Measurements from ENCODE around the gene ZNF511. TPM values are rescaled to one million over a fixed set of nuclear protein-coding genes. Genes with fewer than 3 reads are reported as not detected.

ZNF511 gene
- total RNA-seq, 1 experiment from 2014 or later: 42.7 TPM

DNA sequence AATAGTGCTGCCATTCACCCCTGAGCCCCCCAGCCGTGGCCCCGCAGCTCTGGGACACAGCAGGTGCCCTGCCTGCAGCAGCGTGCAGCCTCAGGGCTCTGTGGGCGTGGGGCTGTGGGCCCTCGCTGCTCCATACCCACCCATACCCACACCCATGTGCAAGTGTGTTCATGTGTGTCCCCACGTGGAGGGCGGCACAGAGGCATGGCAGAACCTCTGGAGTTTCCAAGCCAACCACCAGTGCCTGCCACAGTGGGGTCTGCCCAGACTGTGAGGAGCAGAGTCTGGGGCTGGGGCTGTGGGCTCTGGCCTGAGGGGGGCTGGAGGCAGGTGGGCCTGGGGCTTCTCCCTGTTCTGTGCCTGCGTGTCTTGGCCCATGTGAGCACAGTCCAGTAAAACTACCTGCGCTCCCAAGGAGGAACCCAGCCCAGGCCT, 40.9 kb downstream of the ZNF511 start:
- ChIA-PET POLR2A (no interaction called here), CTCF (no interaction called here)
- no peak for DNase-seq (ENCODE audit: unreplicated experiment)
- Mint-ChIP-seq H3K4me3 (ENCODE audit: unreplicated experiment) (no peak overlapping the region), H3K4me1 (ENCODE audit: insufficient read depth, unreplicated experiment) (peaks cover 6% of the 10 kb centered on the region), H3K36me3 (ENCODE audit: insufficient read depth, unreplicated experiment) (peaks cover 10% of the 10 kb centered on the region), H3K27me3 (ENCODE audit: insufficient read depth, unreplicated experiment) (no peaks in the 10 kb centered on the region), H3K27ac (ENCODE audit: low read depth, unreplicated experiment) (no peak overlapping the region), H3K9me3 (ENCODE audit: unreplicated experiment) (no peaks in the 10 kb centered on the region)
- intact Hi-C loops (cut with micrococcal nuclease): no loop called here
- BruUV-seq (replicated peaks): no TSS peak
- TF ChIP-seq, protein P1, sequence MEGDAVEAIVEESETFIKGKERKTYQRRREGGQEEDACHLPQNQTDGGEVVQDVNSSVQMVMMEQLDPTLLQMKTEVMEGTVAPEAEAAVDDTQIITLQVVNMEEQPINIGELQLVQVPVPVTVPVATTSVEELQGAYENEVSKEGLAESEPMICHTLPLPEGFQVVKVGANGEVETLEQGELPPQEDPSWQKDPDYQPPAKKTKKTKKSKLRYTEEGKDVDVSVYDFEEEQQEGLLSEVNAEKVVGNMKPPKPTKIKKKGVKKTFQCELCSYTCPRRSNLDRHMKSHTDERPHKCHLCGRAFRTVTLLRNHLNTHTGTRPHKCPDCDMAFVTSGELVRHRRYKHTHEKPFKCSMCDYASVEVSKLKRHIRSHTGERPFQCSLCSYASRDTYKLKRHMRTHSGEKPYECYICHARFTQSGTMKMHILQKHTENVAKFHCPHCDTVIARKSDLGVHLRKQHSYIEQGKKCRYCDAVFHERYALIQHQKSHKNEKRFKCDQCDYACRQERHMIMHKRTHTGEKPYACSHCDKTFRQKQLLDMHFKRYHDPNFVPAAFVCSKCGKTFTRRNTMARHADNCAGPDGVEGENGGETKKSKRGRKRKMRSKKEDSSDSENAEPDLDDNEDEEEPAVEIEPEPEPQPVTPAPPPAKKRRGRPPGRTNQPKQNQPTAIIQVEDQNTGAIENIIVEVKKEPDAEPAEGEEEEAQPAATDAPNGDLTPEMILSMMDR (IDR thresholded peaks at IDR 0.05; ENCODE audit: unreplicated experiment): no peak

DNA sequence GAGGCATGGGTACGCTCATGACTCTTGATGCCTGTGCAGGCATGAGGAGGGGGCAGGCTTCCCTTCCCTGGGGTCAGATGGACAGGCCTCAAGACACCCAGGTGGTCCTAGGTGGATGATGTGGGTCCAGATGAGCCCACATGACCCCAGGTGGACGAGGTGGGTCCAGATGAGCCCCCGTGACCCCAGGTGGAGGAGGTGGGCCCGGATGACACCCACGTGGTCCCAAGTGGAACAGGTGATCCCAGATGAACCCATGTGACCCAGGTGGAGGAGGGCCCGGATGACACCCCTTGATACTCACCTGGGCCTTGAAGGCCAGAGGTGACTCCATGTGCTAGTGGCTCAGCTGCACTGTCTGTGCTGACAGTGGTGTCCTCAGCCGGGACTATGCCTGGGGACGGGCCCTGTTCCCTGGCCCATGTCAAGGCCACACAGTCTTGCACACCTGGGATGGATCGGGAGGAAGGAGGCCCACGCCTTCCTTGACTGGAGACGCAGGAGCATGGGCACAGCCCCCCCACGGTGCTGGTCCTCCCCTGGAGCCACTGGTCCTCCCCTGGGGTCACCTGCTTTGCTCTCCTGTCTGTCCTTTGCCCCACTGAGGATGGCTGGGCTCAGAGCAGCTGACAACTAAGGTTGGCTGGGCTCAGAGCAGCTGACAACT, 41.7 kb downstream of the ZNF511 start:
- ChIA-PET POLR2A (no interaction called here), CTCF (interaction anchor here (0.5 to 0.7 kb wide), 2 partner anchors 21 to 263 kb away, joined by 3 read pairs; no protein-coding TSS in a partner anchor)
- BruUV-seq (replicated peaks): no TSS peak
- no peaks in the 10 kb centered on the region for H3K27me3 Mint-ChIP-seq (ENCODE audit: insufficient read depth, unreplicated experiment)
- intact Hi-C loops (cut with micrococcal nuclease): no loop called here
- DNase-seq (ENCODE audit: unreplicated experiment): no peak
- no peak overlapping the region for H3K4me3 Mint-ChIP-seq (ENCODE audit: unreplicated experiment)
- H3K36me3 Mint-ChIP-seq (ENCODE audit: insufficient read depth, unreplicated experiment): peaks cover 10% of the 10 kb centered on the region
- TF ChIP-seq, protein P1 (IDR thresholded peaks at IDR 0.05; ENCODE audit: unreplicated experiment): no peak
- H3K27ac Mint-ChIP-seq (ENCODE audit: low read depth, unreplicated experiment): no peak overlapping the region
- H3K9me3 Mint-ChIP-seq (ENCODE audit: unreplicated experiment): no peaks in the 10 kb centered on the region
- peaks cover 6% of the 10 kb centered on the region for H3K4me1 Mint-ChIP-seq (ENCODE audit: insufficient read depth, unreplicated experiment)

DNA sequence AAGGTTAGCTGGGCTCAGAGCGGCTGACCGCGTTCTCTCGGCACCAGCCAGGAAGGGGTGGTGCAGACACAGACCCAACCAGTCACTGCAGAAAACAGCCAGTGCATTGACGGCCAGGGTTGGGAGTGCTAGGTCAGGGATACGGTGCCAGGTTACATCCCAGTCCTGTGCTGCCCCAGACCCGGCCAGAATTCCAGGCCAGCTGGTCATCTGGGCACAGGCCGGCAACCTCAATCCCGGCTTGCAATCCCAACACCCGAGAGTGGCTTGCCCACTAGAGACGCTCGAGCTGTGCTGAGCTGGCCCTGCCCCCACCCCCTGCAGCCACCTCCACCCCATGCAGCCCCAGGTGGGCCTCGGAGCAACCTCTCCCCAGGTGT, 42.2 kb downstream of the ZNF511 start:
- no peak for DNase-seq (ENCODE audit: unreplicated experiment)
- no peaks in the 10 kb centered on the region for H3K27me3 Mint-ChIP-seq (ENCODE audit: insufficient read depth, unreplicated experiment)
- ChIA-PET POLR2A (no interaction called here), CTCF (interaction anchor here (0.5 to 0.7 kb wide), 3 partner anchors 21 to 262 kb away, joined by 3 to 6 read pairs (median 3); no protein-coding TSS in a partner anchor)
- no TSS peak for BruUV-seq (replicated peaks)
- peaks cover 6% of the 10 kb centered on the region for H3K4me1 Mint-ChIP-seq (ENCODE audit: insufficient read depth, unreplicated experiment)
- no peak overlapping the region for H3K27ac Mint-ChIP-seq (ENCODE audit: low read depth, unreplicated experiment)
- no peak overlapping the region for H3K4me3 Mint-ChIP-seq (ENCODE audit: unreplicated experiment)
- H3K36me3 Mint-ChIP-seq (ENCODE audit: insufficient read depth, unreplicated experiment): peaks cover 7% of the 10 kb centered on the region
- no peaks in the 10 kb centered on the region for H3K9me3 Mint-ChIP-seq (ENCODE audit: unreplicated experiment)
- TF ChIP-seq, protein P1 (IDR thresholded peaks at IDR 0.05; ENCODE audit: unreplicated experiment): no peak
- intact Hi-C loops (cut with micrococcal nuclease): no loop called here

DNA sequence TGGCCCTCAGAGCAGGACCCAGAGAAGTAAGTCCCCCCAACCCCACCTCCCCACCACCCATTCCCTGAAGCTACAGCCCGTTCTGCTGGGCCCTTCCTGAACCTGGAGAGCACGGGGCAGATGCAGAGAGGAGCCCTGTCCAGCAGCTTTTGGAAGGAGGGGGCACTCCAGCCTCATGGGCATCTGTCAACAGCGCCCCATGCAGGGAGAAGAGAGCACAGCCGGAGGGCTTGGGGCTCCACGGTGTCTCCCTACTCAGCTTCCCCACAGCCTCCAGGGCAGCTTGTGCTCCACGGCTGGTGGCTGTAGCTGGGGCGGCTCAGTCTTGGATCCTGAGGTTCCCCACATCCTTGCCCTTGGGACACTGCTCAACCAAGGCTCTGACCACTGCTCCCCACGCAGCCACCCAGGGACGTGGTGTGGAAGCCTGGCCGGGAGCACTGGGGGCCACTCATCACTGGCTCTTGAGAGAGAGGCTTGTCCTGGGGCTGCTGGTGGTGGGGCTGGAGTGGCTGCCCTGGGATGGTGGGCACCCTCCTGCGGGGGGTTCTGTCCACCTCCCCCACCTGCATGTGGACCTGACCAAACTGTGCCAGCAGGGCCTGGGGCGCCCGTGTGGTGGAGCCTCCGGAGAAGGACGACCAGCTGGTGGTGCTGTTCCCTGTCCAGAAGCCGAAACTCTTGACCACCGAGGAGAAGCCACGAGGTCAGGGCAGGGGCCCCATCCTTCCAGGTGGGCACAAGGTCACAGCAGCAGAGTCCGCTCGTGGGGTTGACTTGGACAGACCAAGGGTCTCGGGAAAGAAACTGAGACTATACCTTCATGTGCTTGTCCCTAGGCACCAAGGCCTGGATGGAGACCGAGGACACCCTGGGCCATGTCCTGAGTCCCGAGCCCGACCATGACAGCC, 42.9 kb downstream of the ZNF511 start:
- H3K36me3 Mint-ChIP-seq (ENCODE audit: insufficient read depth, unreplicated experiment): no peaks in the 10 kb centered on the region
- CTCF ChIA-PET: interaction anchor here (0.5 to 1.9 kb wide), 5 partner anchors 19 to 261 kb away, joined by 3 to 11 read pairs (median 3); no protein-coding TSS in a partner anchor
- no peak overlapping the region for H3K27ac Mint-ChIP-seq (ENCODE audit: low read depth, unreplicated experiment)
- no TSS peak for BruUV-seq (replicated peaks)
- no peak overlapping the region for H3K4me3 Mint-ChIP-seq (ENCODE audit: unreplicated experiment)
- POLR2A ChIA-PET: no interaction called here
- H3K9me3 Mint-ChIP-seq (ENCODE audit: unreplicated experiment): no peaks in the 10 kb centered on the region
- TF ChIP-seq, protein P1 (IDR thresholded peaks at IDR 0.05; ENCODE audit: unreplicated experiment): no peak
- DNase-seq (ENCODE audit: unreplicated experiment): no peak
- H3K27me3 Mint-ChIP-seq (ENCODE audit: insufficient read depth, unreplicated experiment): no peaks in the 10 kb centered on the region
- peaks cover 6% of the 10 kb centered on the region for H3K4me1 Mint-ChIP-seq (ENCODE audit: insufficient read depth, unreplicated experiment)
- intact Hi-C loops (cut with micrococcal nuclease): no loop called here

Data from MCF 10A (cell line).